ENCODE data around the gene CACUL1.

DNA sequence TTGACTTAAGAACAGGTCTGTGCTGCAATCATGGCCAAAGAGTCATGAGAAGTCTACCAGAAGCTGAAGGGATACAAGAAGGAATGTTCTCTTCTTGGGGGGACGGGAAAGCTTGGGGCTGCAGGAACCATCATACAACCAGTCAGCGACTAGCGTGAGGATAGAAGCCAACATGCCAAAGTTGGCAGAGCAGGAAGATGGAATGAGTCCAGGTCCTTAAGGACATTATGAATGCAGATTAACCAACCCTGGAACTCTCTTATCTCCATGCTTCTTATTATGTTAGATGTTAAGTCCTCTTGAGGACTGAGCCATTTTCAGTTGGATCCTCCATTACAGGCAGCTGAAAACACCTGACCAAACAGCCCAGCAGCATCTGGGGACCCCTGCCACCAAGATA is 17.2 kb upstream of the CACUL1 start:
- no peak for TF ChIP-seq HNRNPH1 (optimal IDR thresholded peaks at IDR 0.05; ENCODE audit: low read depth, low read length)
- TF ChIP-seq NFE2L1 (CRISPR knock-in tag; IDR thresholded peaks at IDR 0.05; ENCODE audit: borderline replicate concordance): no peak
- TF ChIP-seq ZNF569 (CRISPR knock-in tag; IDR thresholded peaks at IDR 0.05; ENCODE audit: borderline replicate concordance): no peak

All from HepG2 (cell line).